Astrocyte (in vitro differentiated cells and primary cell): ENCODE measurements around the gene OSBPL5. TPM values are rescaled to one million over a fixed set of nuclear protein-coding genes. Genes with fewer than 3 reads are reported as not detected.
A peak's percentile ranks its signal among the peaks of the same experiment; 100 is the strongest.

Experiments used
- DNase-seq: peaks from one replicate; pipeline ENCODE4 v3.0.0-alpha.2; 2010; ENCODE audit warnings: low read depth
- FAIRE-seq: peaks from 2 replicates; lab custom pipeline; 2011; peaks lifted over from hg19 to GRCh38; lab: Jason Lieb, UNC
- H2AFZ ChIP-seq: 2 replicates; pipeline ENCODE4 v1.6.0; 2012; ENCODE audit warnings: low read depth, low read length, inconsistent platforms
- H3K27ac ChIP-seq: 2 replicates; pipeline ENCODE4 v1.5.1; 2011; ENCODE audit warnings: low read depth, low read length, inconsistent platforms
- H3K27me3 ChIP-seq: 2 replicates; pipeline ENCODE4 v1.6.0; 2011; ENCODE audit warnings: low read length, inconsistent platforms; ENCODE audit not compliant: insufficient read depth
- H3K36me3 ChIP-seq: 2 replicates; pipeline ENCODE4 v1.5.1; 2011; ENCODE audit warnings: low read length, inconsistent platforms; ENCODE audit not compliant: insufficient read depth
- H3K4me1 ChIP-seq: 2 replicates; pipeline ENCODE4 v1.5.1; 2011; ENCODE audit warnings: low read length, inconsistent platforms; ENCODE audit not compliant: insufficient read depth
- H3K4me2 ChIP-seq: 2 replicates; pipeline ENCODE4 v1.6.0; 2012; ENCODE audit warnings: low read length, inconsistent platforms
- H3K4me3 ChIP-seq: 2 replicates; pipeline ENCODE4 v1.5.1; 2011; ENCODE audit warnings: low read depth, mild to moderate bottlenecking, low read length, inconsistent platforms; ENCODE audit not compliant: insufficient read depth
- H3K79me2 ChIP-seq: 2 replicates; pipeline ENCODE4 v1.6.0; 2012; ENCODE audit warnings: mild to moderate bottlenecking, low read length, inconsistent platforms; ENCODE audit not compliant: insufficient read depth
- H3K9ac ChIP-seq: 2 replicates; pipeline ENCODE4 v1.6.0; 2012; ENCODE audit warnings: mild to moderate bottlenecking, low read length, inconsistent platforms
- H3K9me3 ChIP-seq: 2 replicates; pipeline ENCODE4 v1.5.1; 2012; ENCODE audit warnings: low read depth, mild to moderate bottlenecking, low read length, inconsistent platforms; ENCODE audit not compliant: insufficient read depth
- H4K20me1 ChIP-seq: 2 replicates; pipeline ENCODE4 v1.6.0; 2012; ENCODE audit warnings: low read length, inconsistent platforms; ENCODE audit not compliant: insufficient read depth
- H3K27ac Mint-ChIP-seq: one replicate; pipeline ENCODE4 v1.8.0; 2021; ENCODE audit warnings: mild to moderate bottlenecking, mixed read lengths; ENCODE audit not compliant: unreplicated experiment
- H3K27me3 Mint-ChIP-seq: one replicate; pipeline ENCODE4 v1.8.0; 2021; ENCODE audit warnings: low read depth, mixed read lengths; ENCODE audit not compliant: unreplicated experiment
- H3K36me3 Mint-ChIP-seq: one replicate; pipeline ENCODE4 v1.8.0; 2021; ENCODE audit warnings: low read depth, mixed read lengths; ENCODE audit not compliant: unreplicated experiment
- H3K4me1 Mint-ChIP-seq: one replicate; pipeline ENCODE4 v1.8.0; 2021; ENCODE audit warnings: low read depth, mixed read lengths; ENCODE audit not compliant: unreplicated experiment
- H3K4me3 Mint-ChIP-seq: one replicate; pipeline ENCODE4 v1.8.0; 2021; ENCODE audit warnings: mild to moderate bottlenecking, moderate library complexity, mixed read lengths; ENCODE audit not compliant: unreplicated experiment
- H3K9me3 Mint-ChIP-seq: one replicate; pipeline ENCODE4 v1.8.0; 2021; ENCODE audit warnings: mild to moderate bottlenecking, mixed read lengths; ENCODE audit not compliant: unreplicated experiment
- CTCF ChIP-seq: IDR thresholded peaks from 2 replicates; pipeline ENCODE4 v1.5.1; 2011; ENCODE audit warnings: low read depth, mild to moderate bottlenecking, inconsistent platforms, low read length, moderate library complexity; ENCODE audit not compliant: insufficient read depth
- EZH2 ChIP-seq: IDR thresholded peaks from 2 replicates; pipeline ENCODE4 v1.6.1; 2012; ENCODE audit warnings: mild to moderate bottlenecking, low read length, inconsistent platforms; ENCODE audit not compliant: insufficient read depth
- total RNA-seq: library from RNA; stranded (reverse); gene quantifications from 2 replicates; pipeline ENCODE4 v1.2.1, GENCODE V29; 2021

The OSBPL5 gene
- total RNA-seq, 1 donor from 2014 or later: 29.0 TPM

GRCh38 chr11:3165916-3166267 is 782 bp upstream of the OSBPL5 start:
- no peaks in the 10 kb centered on the region for H3K27me3 ChIP-seq

GRCh38 chr11:3164552-3165151 is 458 bp downstream of the OSBPL5 start:
- peaks cover 49% of the 10 kb centered on the region for H3K79me2 ChIP-seq
- H3K27ac ChIP-seq: peak overlapping the region; percentile 6
- H3K36me3 ChIP-seq: no peaks in the 10 kb centered on the region
- no peak for FAIRE-seq
- no peak for DNase-seq
- no peaks in the 10 kb centered on the region for H3K9me3 ChIP-seq
- peak overlapping the region; percentile 99 for H3K4me2 ChIP-seq
- peak overlapping the region; percentile 60 for H2AFZ ChIP-seq
- Mint-ChIP-seq H3K27ac (no peak overlapping the region), H3K9me3 (no peaks in the 10 kb centered on the region), H3K27me3 (peaks cover 7% of the 10 kb centered on the region), H3K4me3 (peak overlapping the region; percentile 88), H3K36me3 (no peaks in the 10 kb centered on the region), H3K4me1 (peaks cover 20% of the 10 kb centered on the region)
- peak overlapping the region; percentile 83 for H3K4me3 ChIP-seq
- H4K20me1 ChIP-seq: peaks cover 47% of the 10 kb centered on the region
- TF ChIP-seq EZH2: no peak
- TF ChIP-seq CTCF: no peak
- no peaks in the 10 kb centered on the region for H3K27me3 ChIP-seq
- H3K4me1 ChIP-seq: peaks cover 37% of the 10 kb centered on the region
- peak overlapping the region; percentile 83 for H3K9ac ChIP-seq

More at GRCh38 chr11:3165916-3166267, 782 bp upstream of the OSBPL5 start:
- Mint-ChIP-seq H3K27ac (no peak overlapping the region), H3K9me3 (no peaks in the 10 kb centered on the region), H3K4me1 (peaks cover 23% of the 10 kb centered on the region), H3K27me3 (peaks cover 7% of the 10 kb centered on the region), H3K4me3 (peak overlapping the region; percentile 87), H3K36me3 (no peaks in the 10 kb centered on the region)
- Histone ChIP-seq H3K36me3 (no peaks in the 10 kb centered on the region), H3K4me3 (no peak overlapping the region), H3K79me2 (peaks cover 38% of the 10 kb centered on the region), H3K4me1 (peaks cover 34% of the 10 kb centered on the region), H3K9ac (peak overlapping the region; percentile 83), H3K9me3 (no peaks in the 10 kb centered on the region), H3K27ac (no peak overlapping the region), H4K20me1 (peaks cover 36% of the 10 kb centered on the region), H3K4me2 (peak overlapping the region; percentile 99), H2AFZ (no peak overlapping the region)
- no peak for DNase-seq
- TF ChIP-seq EZH2: no peak
- no peak for TF ChIP-seq CTCF
- FAIRE-seq: no peak

GRCh38 chr11:3164138-3164551 is 965 bp downstream of the OSBPL5 start:
- H3K4me3 ChIP-seq: peak overlapping the region; percentile 83
- FAIRE-seq (no peak), DNase-seq (no peak)
- no peaks in the 10 kb centered on the region for H3K9me3 ChIP-seq
- Mint-ChIP-seq H3K27ac (peak overlapping the region; percentile 62), H3K9me3 (no peaks in the 10 kb centered on the region), H3K4me1 (peaks cover 21% of the 10 kb centered on the region), H3K36me3 (no peaks in the 10 kb centered on the region), H3K27me3 (peaks cover 7% of the 10 kb centered on the region), H3K4me3 (peak overlapping the region; percentile 88)
- H4K20me1 ChIP-seq: peaks cover 52% of the 10 kb centered on the region
- peaks cover 37% of the 10 kb centered on the region for H3K4me1 ChIP-seq
- H3K36me3 ChIP-seq: no peaks in the 10 kb centered on the region
- peaks cover 54% of the 10 kb centered on the region for H3K79me2 ChIP-seq
- H3K9ac ChIP-seq: peak overlapping the region; percentile 83
- TF ChIP-seq CTCF (no peak), EZH2 (no peak)
- no peaks in the 10 kb centered on the region for H3K27me3 ChIP-seq
- H3K27ac ChIP-seq: no peak overlapping the region
- peak overlapping the region; percentile 99 for H3K4me2 ChIP-seq
- H2AFZ ChIP-seq: peak overlapping the region; percentile 60
